HG03066 (cell line): ENCODE measurements around the gene FUBP3.

Experiments
- ATAC-seq: cut with Tn5 transposase; IDR thresholded peaks from one replicate; pipeline ENCODE4 v1.9.1; 2021; ENCODE audit warnings: low read depth; ENCODE audit not compliant: unreplicated experiment

Gene FUBP3

GRCh38 chr9:130606887-130607600 is 27.7 kb downstream of the FUBP3 start:
- ATAC-seq = no peak

GRCh38 chr9:130607640-130608420 is 28.5 kb downstream of the FUBP3 start:
- ATAC-seq = no peak

GRCh38 chr9:130608554-130609134 is 29.3 kb downstream of the FUBP3 start:
- no peak for ATAC-seq

GRCh38 chr9:130609163-130609562 is 29.8 kb downstream of the FUBP3 start:
- ATAC-seq = no peak

- no peak for ATAC-seq
These were observed 31.7 kb downstream of the FUBP3 start for GRCh38 chr9:130610862-130611707.

- no peak for ATAC-seq
These were observed 37.1 kb downstream of the FUBP3 start for GRCh38 chr9:130616451-130616850.

- ATAC-seq = no peak
These were observed 44.1 kb downstream of the FUBP3 start for GRCh38 chr9:130623466-130623865.

GRCh38 chr9:130624154-130624553 is 44.8 kb downstream of the FUBP3 start:
- ATAC-seq = no peak

- no peak for ATAC-seq
These were observed 47.0 kb downstream of the FUBP3 start for GRCh38 chr9:130626249-130626996.

- ATAC-seq = no peak
These were observed 47.7 kb downstream of the FUBP3 start for GRCh38 chr9:130627051-130627450.

GRCh38 chr9:130627896-130628792 is 48.8 kb downstream of the FUBP3 start:
- no peak for ATAC-seq

- no peak for ATAC-seq
These were observed 50.2 kb downstream of the FUBP3 start for GRCh38 chr9:130629443-130630070.

GRCh38 chr9:130630071-130630450 is 50.7 kb downstream of the FUBP3 start:
- no peak for ATAC-seq

GRCh38 chr9:130630506-130631330 is 51.3 kb downstream of the FUBP3 start:
- ATAC-seq = no peak

GRCh38 chr9:130631331-130632080 is 52.1 kb downstream of the FUBP3 start:
- no peak for ATAC-seq

- no peak for ATAC-seq
These were observed 52.8 kb downstream of the FUBP3 start for GRCh38 chr9:130632081-130632710.

- ATAC-seq = no peak
These were observed 53.5 kb downstream of the FUBP3 start for GRCh38 chr9:130632841-130633240.
